Spleen (tissue), 7 donors: ENCODE results near the gene NEUROD1.
"Not testable (repeated sequence)": the region's sequence is repeated elsewhere in the genome, so short reads cannot be mapped to it uniquely, and the experiment has no call there.

ENCODE experiments used
- POLR2A ChIP-seq, 3 donors: fragments of 450-650 bp; IDR thresholded peaks; one replicate each; pipeline ENCODE4 v1.5.1; 2017; ENCODE audit warnings: antibody characterized with exemption in 3 of 3, mild to moderate bottlenecking in 1 of 3
- POLR2AphosphoS5 ChIP-seq, 3 donors: sonication (generic); formaldehyde crosslinking; IDR thresholded peaks; one replicate each; pipeline ENCODE4 v1.5.1; 2017; ENCODE audit warnings: antibody characterized with exemption in 3 of 3
- TF ChIP-seq, protein P1 (sequence below), 11 experiments: fragments of 200-600 bp in 7 of 11; fragments of 450-650 bp in 4 of 11; sonication (generic) in 4 of 11; IDR thresholded peaks in 8 of 11; conservative IDR thresholded peaks in 3 of 11; 1 replicate in 7 of 11; 2 replicates in 4 of 11; pipeline versions ENCODE4 v1.4.0 to v1.8.0; 2016 to 2021; ENCODE audit warnings: antibody characterized with exemption in 11 of 11, inconsistent platforms in 4 of 11, mild to moderate bottlenecking in 1 of 11
- donor health status: DM: no; HTN: no; CAD: no; lungs with moderate emphysema.
- donor health status: DM: no; HTN: no; CAD: no.
- donor health status: DM: no; HTN: no; CAD: no.

- TF ChIP-seq, protein P1, sequence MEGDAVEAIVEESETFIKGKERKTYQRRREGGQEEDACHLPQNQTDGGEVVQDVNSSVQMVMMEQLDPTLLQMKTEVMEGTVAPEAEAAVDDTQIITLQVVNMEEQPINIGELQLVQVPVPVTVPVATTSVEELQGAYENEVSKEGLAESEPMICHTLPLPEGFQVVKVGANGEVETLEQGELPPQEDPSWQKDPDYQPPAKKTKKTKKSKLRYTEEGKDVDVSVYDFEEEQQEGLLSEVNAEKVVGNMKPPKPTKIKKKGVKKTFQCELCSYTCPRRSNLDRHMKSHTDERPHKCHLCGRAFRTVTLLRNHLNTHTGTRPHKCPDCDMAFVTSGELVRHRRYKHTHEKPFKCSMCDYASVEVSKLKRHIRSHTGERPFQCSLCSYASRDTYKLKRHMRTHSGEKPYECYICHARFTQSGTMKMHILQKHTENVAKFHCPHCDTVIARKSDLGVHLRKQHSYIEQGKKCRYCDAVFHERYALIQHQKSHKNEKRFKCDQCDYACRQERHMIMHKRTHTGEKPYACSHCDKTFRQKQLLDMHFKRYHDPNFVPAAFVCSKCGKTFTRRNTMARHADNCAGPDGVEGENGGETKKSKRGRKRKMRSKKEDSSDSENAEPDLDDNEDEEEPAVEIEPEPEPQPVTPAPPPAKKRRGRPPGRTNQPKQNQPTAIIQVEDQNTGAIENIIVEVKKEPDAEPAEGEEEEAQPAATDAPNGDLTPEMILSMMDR (IDR thresholded peaks at IDR 0.05 in 8 of 11, conservative IDR thresholded peaks at IDR 0.05 in 3 of 11): not testable (repeated sequence)
- not testable (repeated sequence) for TF ChIP-seq POLR2A, POLR2AphosphoS5 (IDR thresholded peaks at IDR 0.05)
Observed at GRCh38 chr2:181702519-181702918, 22.2 kb upstream of the NEUROD1 start.
